Psoas muscle (tissue), 8 donors: ENCODE data around the gene ARHGAP22. TPM values are rescaled to one million over a fixed set of nuclear protein-coding genes. Genes with fewer than 3 reads are reported as not detected.

Experiments used
- ATAC-seq, 4 donors: fragments of 200-7000 bp; cut with Tn5 transposase; one replicate each; pipeline ENCODE4 v1.9.1; 2020; ENCODE audit warnings: moderate library complexity in 3 of 4, mild to moderate bottlenecking in 2 of 4
- DNase-seq, 2 donors: peaks; one replicate each; pipeline ENCODE4 v3.0.0-alpha.2; 2020
- H3K27ac ChIP-seq: fragments of 200-600 bp; one replicate; pipeline ENCODE4 v1.8.0; 2022
- H3K27me3 ChIP-seq, 3 donors: fragments of 200-600 bp in 1 of 3; one replicate each; pipeline versions ENCODE4 v1.6.1 to v1.8.0; 2013 to 2022; ENCODE audit warnings: low read length in 2 of 3, mild to moderate bottlenecking in 2 of 3, moderate library complexity in 1 of 3; ENCODE audit not compliant: insufficient read depth in 3 of 3
- H3K36me3 ChIP-seq, 2 donors: fragments of 200-600 bp in 1 of 2; one replicate each; pipeline versions ENCODE4 v1.6.1 to v1.8.0; 2013 to 2022; ENCODE audit warnings: low read depth in 1 of 2, mild to moderate bottlenecking in 1 of 2, moderate library complexity in 1 of 2; ENCODE audit not compliant: insufficient read depth in 1 of 2
- H3K4me1 ChIP-seq: fragments of 200-600 bp; one replicate; pipeline ENCODE4 v1.8.0; 2022
- H3K4me3 ChIP-seq: fragments of 200-600 bp; one replicate; pipeline ENCODE4 v1.8.0; 2022; ENCODE audit warnings: mild to moderate bottlenecking
- H3K9me3 ChIP-seq: fragments of 200-600 bp; one replicate; pipeline ENCODE4 v1.8.0; 2022
- CTCF ChIP-seq: fragments of 200-600 bp; IDR thresholded peaks from one replicate; pipeline ENCODE4 v1.8.0; 2022; ENCODE audit warnings: antibody characterized with exemption
- WGBS, 3 donors: extraction: QIAGEN DNeasy Blood & Tissue Kit; methylation state at CpG; one replicate each; pipeline versions ENCODE4 v1.1.6 to v1.1.7; 2013; 5-methylcytosine and 5-hydroxymethylcytosine counted together
- intact Hi-C, 2 donors: fragments of 100-400 bp; cut with DNase I; formaldehyde crosslinking; loops; one replicate each; pipeline versions ENCODE4 v1.11.0 to v1.14.2; 2022
- polyA plus RNA-seq, 3 donors: library from polyadenylated mRNA; stranded (reverse); fragments of 200-250 nt; gene quantifications; one replicate each; pipeline ENCODE4 v1.2.3, GENCODE V29; 2013
- total RNA-seq, 4 donors: library from RNA; stranded (reverse); fragmentation: NEBNext Ultra II Directional in 2 of 4; extraction: Animal tissue kit (Norgen Biotek cat#: 25700) in 2 of 4; gene quantifications; one replicate each; pipeline versions ENCODE4 v1.2.1 to v1.2.4, GENCODE V29; 2021 to 2023
- donor health status: healthy with polysubstance abuse.
- donor health status: DM: no; HTN: no; CAD: no; lungs with moderate emphysema.
- donor health status: Bipolar disorder and iron deficiency.
- donor health status: healthy.
- donor health status: DM: yes; HTN: yes; CAD: no.
- donor health status: DM: no; HTN: no; CAD: no.
- donor health status: DM: no; HTN: no; CAD: no.
- donor health status: DM: yes; HTN: yes; CAD: no.

ARHGAP22 gene
- total and polyA plus RNA-seq, 7 donors, result 0.46 to 2.9 (median 1.6) TPM

- peak in 1 of 2 donors; percentile 24 for DNase-seq
- TF ChIP-seq CTCF, result no peak
- Histone ChIP-seq H3K4me1 (no peaks in the 10 kb centered on the region), H3K27ac (no peak overlapping the region), H3K27me3 (no peaks in the 10 kb centered on the region), H3K9me3 (no peaks in the 10 kb centered on the region), H3K36me3 (no peaks in the 10 kb centered on the region), H3K4me3 (no peak overlapping the region)
- WGBS, 3 donors, result 74 to 80% (median 78%) methylated on average over 2 of the region's 2 CpGs
- no peak for ATAC-seq
- intact Hi-C loops, result loop anchor here in 1 of 2 donors (10.0 kb wide), 1 partner anchor 136 kb away; no protein-coding TSS in a partner anchor
Measured at GRCh38 chr10:48501226-48501625, 103.6 kb downstream of the ARHGAP22 start.

- H3K27me3 ChIP-seq, result no peaks in the 10 kb centered on the region
- H3K36me3 ChIP-seq, result no peaks in the 10 kb centered on the region
- 86 to 95% (median 93%) methylated on average over 4 of the region's 4 CpGs for WGBS, 3 donors
- no peak for TF ChIP-seq CTCF
- no peak overlapping the region for H3K4me3 ChIP-seq
- H3K27ac ChIP-seq, result no peak overlapping the region
- DNase-seq (no peak), ATAC-seq (no peak)
- H3K4me1 ChIP-seq, result no peaks in the 10 kb centered on the region
- intact Hi-C loops, result loop anchor here in 1 of 2 donors (10.0 kb wide), 1 partner anchor 136 kb away; no protein-coding TSS in a partner anchor
- H3K9me3 ChIP-seq, result no peaks in the 10 kb centered on the region
Measured at GRCh38 chr10:48500771-48501170, 104.1 kb downstream of the ARHGAP22 start.

GRCh38 chr10:48498940-48499510, 105.8 kb downstream of the ARHGAP22 start:
- H3K9me3 ChIP-seq, result no peaks in the 10 kb centered on the region
- ATAC-seq, result no peak
- 87 to 94% (median 91%) methylated on average over 11 of the region's 11 CpGs for WGBS, 3 donors
- intact Hi-C loops, result no loop called here
- DNase-seq, result no peak
- no peaks in the 10 kb centered on the region for H3K27me3 ChIP-seq
- H3K36me3 ChIP-seq, result no peaks in the 10 kb centered on the region
- H3K27ac ChIP-seq, result no peak overlapping the region
- TF ChIP-seq CTCF, result no peak
- H3K4me1 ChIP-seq, result no peaks in the 10 kb centered on the region
- H3K4me3 ChIP-seq, result no peak overlapping the region

GRCh38 chr10:48497780-48498770, 106.8 kb downstream of the ARHGAP22 start:
- no peaks in the 10 kb centered on the region for H3K9me3 ChIP-seq
- H3K27ac ChIP-seq, result no peak overlapping the region
- ATAC-seq (no peak), DNase-seq (no peak)
- H3K4me3 ChIP-seq, result no peak overlapping the region
- no peak for TF ChIP-seq CTCF
- no peaks in the 10 kb centered on the region for H3K4me1 ChIP-seq
- 91 to 94% (median 92%) methylated on average over 17 of the region's 17 CpGs for WGBS, 3 donors
- H3K27me3 ChIP-seq, result no peaks in the 10 kb centered on the region
- intact Hi-C loops, result no loop called here
- no peaks in the 10 kb centered on the region for H3K36me3 ChIP-seq
